MV-4-11 (cell line): Measurements from ENCODE around the gene PLBD1.
A peak's percentile ranks its signal among the peaks of the same experiment; 100 is the strongest.

ENCODE experiments used
- DNase-seq: peaks from one replicate; lab custom pipeline; 2025; lab: John Stamatoyannopoulos, UW

Gene PLBD1

GRCh38 chr12:14505626-14506596 lies 61.8 kb downstream of the PLBD1 start:
- DNase-seq = no peak

DNA sequence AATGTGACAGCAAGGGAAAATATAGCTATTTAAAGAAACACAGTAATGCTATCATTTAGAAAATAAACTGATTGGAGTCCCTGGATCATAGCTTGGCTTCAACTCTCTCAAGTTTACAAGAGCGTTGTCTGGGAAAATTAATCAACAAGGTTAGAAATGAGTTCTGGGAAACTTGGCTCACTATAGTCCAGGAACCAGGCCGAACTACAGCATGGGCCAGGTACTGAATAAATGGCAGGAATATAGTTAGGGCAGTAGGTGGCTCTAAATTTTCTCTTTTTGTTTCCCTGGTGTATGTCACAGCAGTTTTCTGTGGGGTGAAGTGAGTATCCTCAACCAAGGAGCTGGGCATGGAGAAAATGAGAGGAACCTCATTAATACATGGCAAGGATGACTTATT lies 72.4 kb downstream of the PLBD1 start:
- DNase-seq = no peak

DNA sequence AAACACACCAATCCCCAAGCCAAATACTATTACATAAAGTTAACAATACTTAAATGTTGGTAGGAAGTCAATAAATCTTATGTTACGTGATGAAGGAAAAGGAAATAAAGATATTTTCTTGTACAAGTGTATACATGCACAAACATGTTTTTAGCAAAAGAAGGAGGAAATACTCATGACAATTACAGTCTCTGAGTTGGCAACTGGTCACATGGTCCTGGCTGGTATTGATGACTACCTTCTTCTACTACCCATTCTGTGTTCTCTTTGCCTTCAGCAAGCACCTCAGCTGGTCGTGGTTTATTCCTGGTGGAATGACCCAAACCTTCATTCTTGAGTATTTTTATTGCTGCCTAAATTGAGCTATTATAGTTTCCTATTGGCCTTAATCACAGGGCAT lies 84.8 kb downstream of the PLBD1 start:
- DNase-seq = no peak

- DNase-seq = no peak
These were observed 85.3 kb downstream of the PLBD1 start for GRCh38 chr12:14482361-14482760.

DNA sequence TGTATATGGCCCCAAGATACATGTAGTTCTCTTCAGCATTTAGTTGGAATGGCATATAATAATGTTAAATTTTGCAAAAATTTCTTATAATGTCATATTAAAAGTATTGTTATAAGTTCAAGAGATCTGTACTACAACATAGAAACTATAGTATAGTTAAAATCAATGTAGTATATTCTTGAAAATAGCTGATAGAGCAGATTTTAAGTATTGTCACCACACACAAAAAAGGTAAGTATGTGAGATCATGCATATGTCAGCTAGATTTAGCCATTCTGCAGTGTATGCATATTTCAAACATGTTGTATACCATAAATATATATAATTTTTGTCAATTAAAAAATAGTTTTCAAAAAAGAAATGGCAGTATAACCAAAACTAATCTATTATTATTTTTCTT lies 86.5 kb downstream of the PLBD1 start:
- no peak for DNase-seq

GRCh38 chr12:14479004-14479403 lies 88.7 kb downstream of the PLBD1 start:
- no peak for DNase-seq

- DNase-seq = peak; percentile 37
These were observed 93.9 kb downstream of the PLBD1 start for GRCh38 chr12:14473707-14474287.

DNA sequence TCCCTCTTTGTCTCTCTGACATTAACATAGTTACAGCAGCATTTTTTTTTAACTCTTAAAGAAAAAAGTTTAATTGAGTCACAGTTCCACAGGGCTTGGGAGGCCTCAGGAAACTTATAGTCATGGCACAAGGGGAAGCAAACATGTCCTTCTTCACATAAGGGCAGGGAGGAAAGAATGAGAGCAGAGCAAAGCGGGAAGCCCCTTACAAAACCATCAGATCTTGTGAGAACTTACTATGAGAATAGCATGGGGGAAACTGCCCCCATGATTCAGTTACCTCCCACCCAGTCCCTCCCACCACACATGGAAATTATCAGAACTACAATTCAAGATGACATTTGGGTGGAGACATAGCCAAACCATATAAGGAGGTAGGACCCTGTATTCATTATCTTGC lies 96.2 kb downstream of the PLBD1 start:
- DNase-seq = no peak

DNA sequence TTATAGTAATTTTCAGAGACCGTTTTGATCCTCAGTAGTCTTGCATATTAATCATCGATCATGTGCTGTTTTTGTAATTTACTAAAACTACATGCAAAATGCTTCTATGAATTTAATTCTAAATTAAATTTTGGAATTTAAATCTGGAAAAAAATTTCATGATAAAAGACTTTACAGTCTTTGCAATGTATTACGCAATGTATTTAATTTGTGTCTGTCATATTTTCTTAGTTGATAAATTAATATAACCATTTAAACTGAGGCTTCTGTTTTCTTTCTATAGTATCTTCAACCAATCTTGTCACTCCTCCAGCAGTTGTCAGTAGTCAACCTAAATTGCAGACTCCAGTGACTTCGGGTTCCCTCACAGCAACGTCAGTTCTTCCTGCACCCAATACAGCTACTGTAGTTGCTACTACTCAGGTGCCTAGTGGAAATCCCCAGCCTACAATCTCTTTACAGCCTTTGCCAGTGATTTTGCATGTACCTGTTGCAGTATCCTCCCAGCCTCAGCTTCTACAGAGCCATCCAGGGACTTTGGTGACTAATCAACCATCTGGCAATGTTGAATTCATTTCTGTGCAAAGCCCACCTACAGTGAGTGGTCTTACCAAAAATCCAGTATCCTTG lies 107.4 kb downstream of the PLBD1 start:
- DNase-seq = no peak

DNA sequence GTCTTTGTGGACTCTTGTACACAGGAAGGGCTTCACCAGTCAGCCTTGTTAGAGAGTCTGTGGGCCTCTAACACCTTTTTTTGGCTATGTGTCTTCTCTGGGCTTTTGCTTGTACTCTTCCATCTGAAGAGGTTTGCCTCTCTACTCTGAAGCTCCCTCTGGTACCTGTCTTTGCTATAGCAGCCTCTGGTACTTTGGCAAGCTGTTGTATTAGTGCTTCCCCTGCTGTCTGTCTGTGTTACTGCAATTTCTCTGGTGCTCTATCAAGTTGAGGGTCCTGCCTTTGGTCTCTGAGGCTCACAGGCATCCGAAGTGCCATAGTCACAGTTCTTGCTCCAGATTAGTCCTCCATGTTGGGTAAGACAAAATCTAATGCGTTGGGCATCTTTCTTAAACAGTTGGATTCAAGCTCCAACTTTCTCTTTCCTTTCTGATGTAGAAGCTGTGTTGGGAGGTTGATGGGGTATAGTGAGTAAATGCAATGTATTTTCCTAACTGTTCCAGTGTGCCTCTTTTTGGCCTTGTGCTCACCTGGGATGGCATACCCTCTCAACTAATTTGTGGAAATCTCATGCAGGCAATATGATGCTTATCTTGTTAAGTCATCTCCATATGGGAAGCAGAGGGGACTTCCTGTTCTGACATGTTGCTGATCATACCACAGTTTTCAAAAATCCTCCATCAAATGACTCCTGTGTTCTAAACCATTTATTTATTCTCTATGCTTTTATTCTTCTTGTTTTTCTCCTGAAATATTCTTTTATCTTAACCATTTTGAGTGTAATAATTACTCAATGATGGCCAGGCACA lies 113.4 kb downstream of the PLBD1 start:
- DNase-seq = peak; percentile 58
